Mammary epithelial cell (primary cell): ENCODE results near the gene PPIL6.

Experiments
- CTCF ChIP-seq, 2 donors: IDR thresholded peaks in 1 of 2; conservative IDR thresholded peaks in 1 of 2; 2 replicates each; pipeline ENCODE4 v1.5.1; 2011 to 2012; ENCODE audit warnings: inconsistent platforms in 2 of 2, low read length in 2 of 2, mild to moderate bottlenecking in 2 of 2, control low read depth in 1 of 2, low read depth in 1 of 2; ENCODE audit not compliant: insufficient read depth in 1 of 2; ENCODE audit errors: extremely low read depth in 1 of 2
- EZH2 ChIP-seq: IDR thresholded peaks from 2 replicates; pipeline ENCODE4 v1.6.1; 2012; ENCODE audit warnings: low read length, inconsistent platforms, borderline replicate concordance

- TF ChIP-seq CTCF (conservative IDR thresholded peaks at IDR 0.05 in 1 of 2, IDR thresholded peaks at IDR 0.05 in 1 of 2; ENCODE audit: extremely low read depth in 1 of 2, insufficient read depth in 1 of 2, low read depth in 1 of 2, low read length in 2 of 2) (no peak), EZH2 (no peak)
Observed at GRCh38 chr6:109411034-109411433, 29.4 kb downstream of the PPIL6 start.
